ENCODE data around the gene LIF.

The LIF gene

GRCh38 chr22:30262917-30263741 lies 16.6 kb upstream of the LIF start:
- DNase-seq, result peak; percentile 92

- no peak for DNase-seq
Measured at GRCh38 chr22:30262112-30262511, 15.6 kb upstream of the LIF start.

- DNase-seq, result no peak
Measured at GRCh38 chr22:30261134-30261533, 14.6 kb upstream of the LIF start.

- no peak for DNase-seq
Measured at GRCh38 chr22:30260682-30261081, 14.1 kb upstream of the LIF start.

- no peak for DNase-seq
Measured at GRCh38 chr22:30260276-30260675, 13.7 kb upstream of the LIF start.

- DNase-seq, result no peak
Measured at GRCh38 chr22:30254314-30254713, 7.8 kb upstream of the LIF start.

- no peak for DNase-seq
Measured at GRCh38 chr22:30253205-30253852, 6.8 kb upstream of the LIF start.

GRCh38 chr22:30252411-30253204 lies 6.0 kb upstream of the LIF start:
- no peak for DNase-seq

- DNase-seq, result no peak
Measured at GRCh38 chr22:30251711-30252110, 5.2 kb upstream of the LIF start.

GRCh38 chr22:30250661-30251267 lies 4.2 kb upstream of the LIF start:
- DNase-seq, result no peak

- no peak for DNase-seq
Measured at GRCh38 chr22:30250039-30250565, 3.5 kb upstream of the LIF start.

GRCh38 chr22:30249049-30250038 lies 2.8 kb upstream of the LIF start:
- DNase-seq, result no peak

- DNase-seq, result no peak
Measured at GRCh38 chr22:30248484-30248883, 1.9 kb upstream of the LIF start.

- no peak for DNase-seq
Measured at GRCh38 chr22:30247974-30248373, 1.4 kb upstream of the LIF start.

GRCh38 chr22:30247561-30247960 lies 1.0 kb upstream of the LIF start:
- DNase-seq, result peak; percentile 66

- peak; percentile 80 for DNase-seq
Measured at GRCh38 chr22:30246814-30247376, 336 bp upstream of the LIF start.

GRCh38 chr22:30245181-30245984 lies 1.2 kb downstream of the LIF start:
- DNase-seq, result no peak

- no peak for DNase-seq
Measured at GRCh38 chr22:30244641-30245040, 1.9 kb downstream of the LIF start.

- DNase-seq, result no peak
Measured at GRCh38 chr22:30244066-30244465, 2.5 kb downstream of the LIF start.

GRCh38 chr22:30243661-30244060 lies 2.9 kb downstream of the LIF start:
- no peak for DNase-seq

All from activated CD8-positive, alpha-beta memory T cell treated with anti-CD3 and anti-CD28 coated beads for 24 hours (primary cell).